ENCODE measurements around the gene MDP1.

MDP1 gene

DNA sequence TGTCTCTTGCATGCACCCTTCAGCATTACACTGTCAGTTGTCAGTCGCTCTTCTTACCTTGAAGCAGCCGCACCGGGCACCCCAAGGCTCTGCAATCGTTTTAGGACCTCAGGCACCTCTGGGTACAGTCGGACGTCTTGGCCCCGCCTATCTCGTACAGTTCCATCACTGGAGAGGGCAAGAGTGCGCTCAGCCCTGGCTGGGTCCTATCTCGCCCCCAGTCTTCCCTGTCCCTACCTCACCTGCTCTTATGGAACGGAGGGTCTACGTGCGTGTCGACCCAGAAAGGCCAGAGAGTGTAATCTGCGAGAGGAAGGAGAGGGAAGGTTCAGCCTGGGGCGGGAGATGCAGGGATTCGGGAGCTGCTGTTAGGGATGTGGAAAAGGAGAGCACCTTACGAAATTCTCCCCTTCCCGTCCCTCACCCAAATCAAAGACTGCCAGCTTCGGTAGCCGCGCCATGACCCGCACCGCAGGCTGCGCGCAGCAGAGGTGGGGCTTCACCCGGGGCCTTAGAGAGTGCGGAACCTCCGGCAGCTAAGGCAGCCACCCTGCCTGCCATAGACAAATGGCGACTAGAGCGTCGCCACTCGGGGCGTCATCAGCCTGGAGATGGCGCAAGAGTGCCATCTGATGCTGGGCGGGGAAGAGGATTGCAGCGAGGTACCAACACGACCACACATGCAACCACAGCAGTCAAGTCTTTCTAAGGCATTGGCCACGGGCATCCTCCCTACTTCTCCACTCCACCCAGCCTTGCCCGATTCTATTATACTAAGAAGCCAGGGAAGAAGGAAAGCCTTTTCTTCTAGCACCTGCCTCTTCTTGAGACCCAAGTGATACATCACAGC lies at the start of gene MDP1:
Gene MDP1 (minus strand): TSS at position 572 of the 850 bp plus-strand sequence. CDS start 111 bp downstream, at position 461.
- peak; percentile 72 to 75 for DNase-seq (ENCODE audit: low read depth in 2 of 2)

DNA sequence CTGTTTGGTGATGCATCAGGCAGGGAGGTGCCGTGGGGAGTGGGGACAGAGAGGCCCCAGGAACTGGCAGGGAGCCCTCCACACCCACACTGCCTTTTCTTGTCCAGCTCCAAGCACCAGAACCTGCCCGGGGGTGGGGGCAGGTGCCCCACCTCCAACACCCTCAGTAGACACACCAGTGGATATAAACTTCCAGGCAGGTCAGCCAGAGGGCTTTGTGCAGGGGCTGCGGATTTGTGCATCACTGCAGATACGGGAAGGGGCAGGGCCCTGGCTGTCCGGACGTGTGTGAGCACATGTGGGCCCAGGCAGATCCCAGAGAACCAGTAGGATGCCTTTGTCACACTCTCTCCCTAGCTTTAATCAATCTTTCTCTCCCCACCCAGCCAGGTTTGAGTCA lies 48.4 kb upstream of the MDP1 start:
- no peak for DNase-seq (ENCODE audit: low read depth in 2 of 2)

DNA sequence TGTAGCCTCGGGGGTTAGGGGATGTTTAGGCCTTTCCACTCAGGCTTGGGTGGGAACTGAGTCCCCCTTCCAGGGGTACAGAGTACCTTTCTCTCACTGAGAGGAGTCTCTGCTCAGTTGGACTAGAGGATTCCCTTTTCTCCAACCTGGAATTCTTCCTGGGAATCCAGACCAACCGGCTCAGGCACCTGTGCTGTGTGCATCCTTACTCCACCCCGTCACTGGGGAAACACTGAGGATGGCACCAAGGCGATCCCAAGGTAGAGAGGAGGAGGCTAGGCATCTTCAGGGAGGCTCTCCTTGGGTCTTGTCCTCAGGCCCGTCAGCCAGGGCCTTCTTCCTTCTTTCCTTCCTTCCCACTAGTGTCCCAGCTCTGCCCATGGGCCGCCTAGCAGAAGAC lies 48.0 kb upstream of the MDP1 start:
- DNase-seq (ENCODE audit: low read depth in 2 of 2), result no peak

DNA sequence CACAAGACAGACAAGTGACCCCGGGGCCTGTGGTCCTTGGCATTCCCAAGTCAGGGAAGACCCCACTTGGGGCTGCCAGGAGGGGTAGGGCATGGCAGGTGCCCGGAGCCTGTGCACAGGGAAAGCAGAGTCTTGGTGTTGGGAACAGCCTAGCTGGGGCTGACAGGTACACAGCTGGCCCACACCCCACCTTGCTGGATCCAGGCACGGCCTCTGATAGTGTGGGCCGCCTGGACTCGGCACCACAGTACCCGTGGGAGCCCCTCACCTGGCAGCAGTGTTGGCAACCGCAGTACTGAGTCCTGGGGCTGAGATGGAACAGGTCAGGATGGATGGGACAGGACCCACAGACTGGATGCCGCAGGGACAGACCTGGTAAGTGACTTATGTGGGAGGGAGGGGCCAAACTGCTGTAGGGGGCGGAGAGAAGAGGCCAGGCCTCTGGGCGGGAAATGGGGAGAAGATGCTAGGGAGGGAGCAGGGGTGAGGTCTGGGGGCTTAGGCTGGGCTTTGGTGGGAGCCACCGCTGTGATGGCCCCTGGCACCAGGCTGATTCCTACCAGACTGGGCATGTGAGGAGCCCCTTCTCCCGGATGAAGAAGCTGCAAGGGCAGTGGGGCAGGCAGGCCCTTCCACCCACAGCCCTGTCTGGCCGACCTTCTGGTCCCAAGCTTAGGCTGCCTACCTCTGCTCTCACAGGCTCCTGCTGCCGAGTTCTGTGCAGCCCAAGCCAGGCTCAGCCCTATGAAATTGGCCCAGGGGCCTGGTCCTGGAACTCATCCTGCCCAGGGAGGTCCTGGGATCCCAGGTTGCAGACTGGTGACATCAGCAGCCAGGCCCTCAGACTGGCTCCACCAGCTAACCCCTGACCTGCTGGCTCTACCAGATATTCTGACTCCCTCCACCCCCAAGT lies 47.2 kb upstream of the MDP1 start, which contains the start of gene TGM1:
Gene TGM1 (minus strand): TSS at position 357 of the 913 bp plus-strand sequence. CDS start 825 bp downstream, outside the sequence.
- no peak for DNase-seq (ENCODE audit: low read depth in 2 of 2)

DNA sequence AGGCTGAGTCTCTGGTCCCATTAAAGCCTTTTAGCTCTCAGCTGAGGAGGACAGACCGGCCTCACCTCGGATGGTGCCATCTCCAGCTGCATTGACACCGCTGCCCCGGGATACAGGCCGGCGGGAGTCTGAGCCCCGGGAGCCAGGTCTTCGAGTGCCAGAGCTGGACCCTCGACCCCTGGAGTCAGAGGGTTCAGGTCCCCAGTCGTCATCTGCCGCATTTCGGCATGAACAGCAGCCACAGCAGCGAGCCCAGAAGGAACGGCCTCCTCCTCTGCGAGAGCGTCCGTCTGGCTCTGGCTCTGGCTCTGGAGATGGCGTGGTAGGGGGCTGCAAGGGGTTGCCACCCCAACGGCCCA lies 46.1 kb upstream of the MDP1 start:
- no peak for DNase-seq (ENCODE audit: low read depth in 2 of 2)

DNA sequence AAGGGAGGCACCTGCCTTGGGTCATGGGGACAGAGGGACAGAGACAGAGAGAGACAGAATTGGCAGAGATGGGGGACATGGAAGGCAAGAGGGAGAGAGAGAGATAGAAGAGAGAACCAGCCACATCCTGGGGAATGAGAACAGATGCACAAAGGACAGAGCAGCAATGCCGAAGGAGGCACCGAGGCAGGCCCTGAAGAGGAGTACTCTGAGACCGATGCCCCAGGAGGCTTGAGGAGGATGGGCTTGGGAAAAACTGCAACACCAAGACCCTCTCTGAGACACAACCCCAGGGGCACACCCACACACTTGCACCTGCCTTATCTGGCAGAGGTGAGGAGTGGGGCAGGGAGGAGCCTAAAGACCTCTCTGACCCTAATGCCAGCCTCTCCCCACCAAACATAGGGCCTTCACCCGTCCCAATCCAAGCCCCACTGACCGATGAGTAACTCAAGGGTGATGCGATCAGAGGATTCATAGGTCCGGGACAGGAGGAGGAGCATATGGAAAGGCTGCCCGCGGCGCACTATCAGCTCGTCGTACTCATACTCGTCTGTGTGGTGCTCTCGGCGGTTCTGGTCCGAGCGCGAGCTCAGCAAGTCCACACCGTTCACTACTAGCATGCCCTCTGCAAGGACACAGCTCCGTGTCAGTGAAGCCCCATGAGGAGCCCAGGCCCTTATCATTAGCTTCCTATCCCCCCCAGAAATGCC lies 45.5 kb upstream of the MDP1 start:
- no peak for DNase-seq (ENCODE audit: low read depth in 2 of 2)

DNA sequence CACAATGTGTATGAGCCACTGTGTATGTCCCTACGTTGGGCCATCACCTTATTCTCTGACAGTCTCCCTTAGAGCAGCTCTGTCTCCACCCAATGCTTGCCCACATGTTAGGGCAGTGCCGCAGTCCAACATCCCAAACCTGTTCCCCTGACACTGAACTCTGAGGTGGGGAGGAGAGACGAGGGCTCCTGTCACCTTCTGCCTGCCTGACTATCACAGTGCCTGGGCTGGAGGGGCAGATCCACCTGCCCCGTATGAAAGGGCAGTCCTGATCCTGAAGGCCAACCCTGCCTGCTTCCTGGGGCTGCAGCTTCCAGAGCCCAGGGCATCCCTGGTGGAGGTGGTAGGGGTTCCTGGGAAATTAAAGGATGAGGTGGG lies 44.9 kb upstream of the MDP1 start:
- DNase-seq (ENCODE audit: low read depth in 2 of 2), result no peak

DNA sequence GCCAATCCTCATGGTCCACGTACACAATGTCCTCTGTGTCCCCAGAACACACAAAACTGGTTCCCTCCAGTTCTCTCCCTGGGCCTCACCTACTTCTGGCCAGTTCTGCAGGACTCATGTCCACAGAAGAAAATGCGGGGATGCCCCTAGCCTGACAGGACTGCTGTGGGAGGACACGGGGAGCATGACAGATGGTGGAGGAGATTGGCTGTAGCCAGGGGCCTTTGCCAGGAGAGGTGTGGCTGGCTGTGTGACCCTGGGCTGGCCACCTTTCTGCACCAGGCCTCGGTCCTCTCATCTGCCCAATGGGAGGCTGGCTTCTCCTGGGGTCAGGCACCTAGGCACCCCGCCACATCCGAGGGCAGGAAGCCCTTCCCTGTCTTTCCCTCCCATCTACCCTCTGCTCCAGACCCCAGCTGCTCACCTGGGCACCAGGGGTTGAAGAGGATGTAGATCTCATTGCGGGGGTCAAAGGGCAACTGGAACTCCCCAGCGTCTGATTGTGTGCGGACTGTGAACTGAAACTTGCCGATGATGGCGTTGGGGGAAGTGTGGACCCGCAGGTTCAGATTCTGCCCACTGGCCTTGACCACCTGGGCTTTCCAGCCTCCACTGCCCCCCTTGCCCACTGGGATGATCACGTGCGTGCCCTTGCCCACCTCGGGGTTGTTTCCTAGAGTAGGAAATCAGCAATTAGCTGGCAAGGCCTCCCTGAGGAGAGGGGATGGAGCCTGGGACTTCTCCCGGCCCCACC lies 44.3 kb upstream of the MDP1 start:
- no peak for DNase-seq (ENCODE audit: low read depth in 2 of 2)

DNA sequence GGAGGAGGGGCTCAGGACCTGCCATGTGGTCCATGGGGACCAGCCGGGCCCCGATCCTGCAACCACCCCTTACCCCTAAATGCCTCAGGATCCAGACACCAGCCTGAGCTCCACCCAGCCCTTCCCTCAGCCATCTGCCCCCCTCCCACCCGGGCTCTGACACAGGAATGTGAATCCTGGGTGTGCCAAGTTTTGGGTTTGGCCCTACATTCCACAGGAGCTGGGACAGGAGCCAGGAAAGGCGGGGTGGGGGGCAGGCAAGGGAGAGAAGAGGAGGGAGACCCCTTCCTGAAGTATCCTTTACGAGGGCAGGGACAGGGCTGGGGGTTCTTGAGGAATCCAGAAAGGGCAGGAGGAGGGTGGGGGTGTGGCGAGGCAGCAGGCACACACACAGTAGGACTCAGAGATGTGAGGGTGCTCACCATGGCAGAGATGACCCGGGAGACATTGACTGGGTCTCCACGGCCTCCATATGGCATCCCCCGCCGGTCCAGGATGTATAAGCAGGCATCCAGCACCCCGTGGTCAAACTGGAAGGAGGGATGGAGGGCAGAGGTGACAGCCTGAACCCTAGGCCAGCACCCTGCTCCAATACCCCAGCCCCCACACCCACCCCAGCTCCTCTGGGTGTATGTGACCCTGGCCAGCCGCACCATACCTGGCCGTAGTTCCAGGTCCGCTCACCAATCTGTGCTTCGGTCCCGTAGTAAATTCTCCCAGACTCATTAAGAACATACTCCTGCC lies 43.6 kb upstream of the MDP1 start:
- DNase-seq (ENCODE audit: low read depth in 2 of 2), result no peak

DNA sequence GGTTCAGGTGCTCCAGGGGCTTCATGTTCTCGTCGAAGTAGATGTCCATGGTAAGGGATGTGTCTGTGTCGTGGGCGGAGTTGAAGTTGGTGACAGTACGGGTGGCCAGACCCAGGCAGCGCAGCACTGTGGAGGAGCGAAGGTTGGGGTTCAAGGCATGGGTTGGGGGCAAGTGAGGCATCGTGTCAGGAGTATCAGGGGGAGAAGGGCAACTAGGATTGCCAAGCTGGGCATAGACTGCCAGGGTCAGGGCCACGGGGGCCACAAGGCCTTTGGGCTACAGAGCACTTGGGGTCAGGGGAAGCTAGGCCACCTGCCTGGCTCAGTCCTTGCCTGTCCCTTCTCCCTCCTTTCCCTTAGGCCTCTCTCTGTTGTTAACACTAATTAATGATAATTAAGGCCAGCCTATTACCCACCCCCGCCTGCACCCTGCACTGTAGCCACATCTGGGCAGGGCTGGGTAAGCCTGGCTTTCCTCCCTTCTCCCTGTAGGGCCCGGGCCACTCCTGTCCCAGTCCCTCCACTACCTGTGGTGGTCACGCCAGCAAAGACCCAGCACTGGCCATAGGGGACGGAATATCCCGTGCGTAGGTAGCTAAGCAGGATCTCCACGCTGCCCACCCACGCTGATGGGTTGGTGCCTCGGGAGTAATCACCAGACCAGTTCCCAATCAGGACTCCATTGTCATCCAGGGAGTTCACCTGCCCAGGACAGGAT lies 42.8 kb upstream of the MDP1 start:
- DNase-seq (ENCODE audit: low read depth in 2 of 2), result no peak

DNA sequence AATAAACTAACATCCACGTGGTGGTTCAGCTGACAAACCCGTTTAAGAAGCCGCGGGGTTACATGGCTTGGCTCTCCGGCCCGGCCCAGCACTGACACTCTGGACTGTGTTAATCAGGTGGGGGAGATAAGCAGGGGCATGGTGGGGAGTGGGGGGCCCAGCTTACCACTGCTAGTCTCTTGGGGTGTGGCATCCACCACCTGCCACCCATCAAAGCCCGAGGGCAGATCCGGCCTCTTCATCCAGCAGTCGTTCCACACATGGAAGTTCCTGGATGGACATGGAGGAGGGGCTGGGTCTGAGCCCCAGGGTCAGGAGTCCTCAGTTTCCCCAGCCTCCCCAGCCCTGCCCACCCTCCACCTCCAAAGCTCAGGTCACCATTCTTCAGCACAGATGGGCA lies 42.3 kb upstream of the MDP1 start:
- DNase-seq (ENCODE audit: low read depth in 2 of 2), result no peak

DNA sequence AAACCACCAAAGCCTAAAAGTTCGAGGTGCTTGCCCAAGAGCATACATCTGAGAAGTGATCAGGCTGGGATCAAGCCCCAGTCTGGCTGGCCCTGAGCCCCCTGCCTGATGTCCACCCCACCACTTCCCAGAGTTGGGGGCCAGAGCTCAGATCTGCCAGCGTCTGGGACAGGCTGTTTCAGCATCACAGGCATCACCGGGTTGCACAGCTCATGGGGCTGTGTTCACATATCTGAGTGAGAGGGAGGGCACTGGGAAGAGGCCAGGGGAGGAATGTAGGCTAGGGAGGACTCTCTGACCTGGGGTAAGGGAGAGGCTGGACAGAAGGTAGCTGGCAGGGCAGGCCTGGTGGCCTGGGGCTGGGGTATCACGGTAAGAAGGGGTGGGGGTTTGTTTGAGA lies 41.1 kb upstream of the MDP1 start:
- no peak for DNase-seq (ENCODE audit: low read depth in 2 of 2)

DNA sequence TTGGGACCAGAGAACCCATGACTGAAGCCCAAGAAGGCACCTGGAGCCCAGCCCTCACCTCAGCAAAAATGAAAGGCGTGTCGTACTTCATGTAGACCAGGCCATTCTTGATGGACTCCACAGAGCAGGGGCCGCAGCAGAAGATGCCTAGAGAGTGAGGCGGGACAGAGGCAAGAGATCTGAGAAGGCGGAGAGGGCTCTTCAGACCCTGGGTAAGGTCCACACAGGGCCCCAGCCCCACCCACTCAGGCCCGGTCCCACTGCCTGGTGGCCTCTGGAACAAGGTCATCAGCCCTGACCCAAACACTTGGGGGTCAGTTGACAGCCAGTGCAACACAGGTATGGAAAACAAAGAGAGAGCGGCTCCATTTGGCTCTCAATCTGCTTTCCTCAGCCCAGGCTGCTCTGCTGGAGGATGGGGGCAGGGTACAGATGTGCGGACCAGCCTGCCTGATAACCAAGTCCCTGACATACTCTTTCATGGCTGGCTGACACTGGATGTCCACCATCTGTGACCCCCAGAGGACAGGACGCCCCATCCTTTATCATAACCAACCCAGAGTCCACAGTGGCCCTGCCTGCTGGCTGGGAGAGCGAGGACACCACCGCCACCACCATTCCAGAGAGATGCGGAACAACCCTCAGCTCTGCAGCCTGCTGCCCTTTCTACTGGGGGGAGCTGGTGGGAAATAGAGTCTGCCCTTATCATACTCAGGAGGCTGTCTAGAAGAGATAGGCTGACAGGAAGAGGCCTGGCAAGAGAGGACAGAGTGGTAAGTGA lies 40.3 kb upstream of the MDP1 start:
- DNase-seq (ENCODE audit: low read depth in 2 of 2), result no peak

DNA sequence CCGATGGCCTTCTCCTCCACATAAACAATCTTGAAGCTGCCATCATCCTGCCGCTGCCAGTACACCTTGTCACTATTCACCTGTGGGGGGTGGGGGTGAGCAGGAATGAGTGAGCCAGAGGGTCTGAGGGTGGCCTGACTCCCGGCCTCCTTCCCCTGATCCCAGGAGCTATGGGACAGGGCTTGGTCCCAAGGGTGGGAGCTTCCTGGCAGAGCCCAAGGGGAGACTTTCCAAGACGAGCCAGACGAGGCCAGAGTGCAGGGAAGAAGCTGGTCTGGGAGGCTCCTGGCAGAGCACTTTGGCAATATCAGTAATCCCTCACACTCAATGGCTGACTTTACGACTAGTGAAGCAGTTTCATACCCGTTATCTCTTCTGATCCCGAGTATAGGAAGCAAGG lies 39.6 kb upstream of the MDP1 start:
- no peak for DNase-seq (ENCODE audit: low read depth in 2 of 2)

DNA sequence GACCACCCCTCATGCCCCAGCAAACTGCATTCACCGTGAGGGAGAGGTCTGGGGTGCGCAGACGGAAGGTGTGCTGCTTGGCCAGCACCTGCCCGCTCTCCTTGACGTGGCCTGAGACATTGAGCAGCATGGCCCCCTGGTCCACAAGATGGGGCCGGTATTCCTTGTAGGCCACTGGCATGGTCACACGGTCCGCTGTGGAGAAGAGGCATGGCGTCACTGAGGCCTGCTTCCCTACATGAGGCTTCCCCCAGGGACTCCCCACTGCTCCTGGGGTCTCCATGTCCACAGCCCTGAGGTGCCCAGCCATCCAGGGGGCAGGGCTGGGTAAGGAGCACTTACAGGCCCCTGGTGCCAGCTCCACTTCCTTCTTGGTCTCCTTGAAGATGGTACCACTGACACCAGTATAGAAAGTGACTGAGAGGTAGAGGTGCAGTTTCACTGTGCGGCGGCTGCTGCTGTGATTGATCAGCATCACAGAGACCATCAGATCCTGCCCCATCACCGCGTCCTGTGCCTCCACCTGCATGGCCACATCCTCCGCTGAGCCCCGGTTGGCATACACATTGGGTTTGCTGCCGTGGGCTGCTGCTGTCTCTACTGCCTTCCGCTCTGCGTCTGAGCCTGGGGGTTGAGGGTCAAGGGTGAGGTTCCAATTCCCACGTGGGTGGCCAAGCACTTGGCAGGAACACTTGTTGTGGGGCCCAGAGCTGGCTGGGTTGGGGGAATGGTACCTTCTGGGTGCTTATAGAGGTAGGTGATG lies 38.9 kb upstream of the MDP1 start:
- DNase-seq (ENCODE audit: low read depth in 2 of 2), result no peak

DNA sequence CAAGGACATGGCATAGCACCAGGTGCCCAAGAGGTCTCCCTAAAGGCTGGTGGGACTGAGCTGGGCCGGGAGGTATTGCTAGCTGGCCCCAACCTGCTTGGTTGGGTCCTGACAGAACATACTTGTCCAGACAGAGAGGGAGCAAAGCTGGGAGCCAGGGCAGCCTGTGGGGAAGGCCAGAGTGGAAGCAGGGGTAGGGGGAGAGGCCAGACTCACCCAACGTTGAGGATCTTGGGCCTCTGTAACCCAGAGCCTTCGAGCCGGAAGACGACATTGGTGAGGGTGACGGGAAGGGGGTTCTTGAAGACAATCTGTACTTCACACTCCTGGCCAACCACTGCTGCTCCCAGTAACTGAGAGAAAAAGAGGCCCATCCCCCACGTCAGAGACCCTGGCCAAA lies 38.1 kb upstream of the MDP1 start:
- DNase-seq (ENCODE audit: low read depth in 2 of 2), result no peak

DNA sequence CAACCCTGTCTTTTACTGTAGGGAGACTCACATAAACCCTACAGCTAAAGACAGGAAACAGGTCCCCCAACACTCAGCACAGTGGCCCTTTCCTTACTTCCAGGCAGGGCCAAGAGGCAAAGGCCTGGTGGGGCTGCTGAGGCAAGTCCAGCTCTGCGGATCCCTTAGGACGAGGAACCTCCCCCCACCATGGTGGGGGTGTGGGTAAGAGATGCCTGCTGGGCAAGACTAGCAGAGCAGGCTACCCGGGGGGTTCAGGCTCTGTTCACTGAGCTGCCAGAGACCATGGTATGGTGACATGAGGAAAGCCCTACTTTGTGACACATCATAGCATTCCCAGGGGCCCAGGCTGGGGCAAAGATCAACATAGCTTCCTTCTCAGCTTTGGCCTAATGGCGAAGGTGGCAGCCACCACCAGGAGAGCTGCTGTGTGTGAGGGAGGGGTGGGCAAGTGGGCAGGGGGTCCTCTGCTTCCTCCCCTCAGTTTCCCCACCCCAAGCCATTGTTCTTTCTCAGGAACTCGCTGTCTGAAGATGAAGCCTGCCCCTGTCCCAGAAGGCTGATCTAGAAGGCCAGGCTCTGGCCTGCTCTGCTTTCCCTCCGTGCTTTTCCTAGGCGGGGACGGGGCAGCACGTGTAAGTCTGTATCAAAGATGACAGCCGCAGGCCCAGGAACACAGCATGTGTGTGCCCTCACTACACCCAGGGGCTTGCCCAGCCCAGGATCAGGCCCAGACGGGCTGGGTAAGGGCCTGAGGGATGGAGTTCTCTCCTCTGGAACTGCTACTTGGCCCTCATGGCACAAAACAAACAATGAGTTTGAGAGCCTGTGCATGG lies 36.6 kb upstream of the MDP1 start:
- DNase-seq (ENCODE audit: low read depth in 2 of 2), result no peak

DNA sequence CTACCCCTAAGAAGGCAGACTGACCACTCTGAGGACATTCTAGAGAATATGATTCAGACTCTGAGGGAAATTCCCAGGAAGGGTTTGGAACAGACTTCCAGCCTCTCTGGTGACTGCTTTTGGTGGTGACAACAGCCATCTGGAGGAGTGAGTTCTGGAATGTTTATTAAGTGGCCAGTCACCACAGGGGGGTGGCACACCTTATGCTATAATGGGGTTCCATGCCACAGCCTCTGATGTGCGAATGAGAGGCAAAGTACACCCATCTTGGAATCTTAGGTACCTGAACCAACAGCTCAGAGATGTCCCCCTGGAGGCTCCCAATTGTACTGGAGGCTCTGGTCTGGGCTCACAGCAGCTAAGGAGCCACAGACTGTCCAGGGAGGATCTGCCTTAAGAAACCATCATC lies 36.0 kb upstream of the MDP1 start:
- DNase-seq (ENCODE audit: low read depth in 2 of 2), result no peak
